Measurements from ENCODE around the gene KIFBP.

The KIFBP gene

DNA sequence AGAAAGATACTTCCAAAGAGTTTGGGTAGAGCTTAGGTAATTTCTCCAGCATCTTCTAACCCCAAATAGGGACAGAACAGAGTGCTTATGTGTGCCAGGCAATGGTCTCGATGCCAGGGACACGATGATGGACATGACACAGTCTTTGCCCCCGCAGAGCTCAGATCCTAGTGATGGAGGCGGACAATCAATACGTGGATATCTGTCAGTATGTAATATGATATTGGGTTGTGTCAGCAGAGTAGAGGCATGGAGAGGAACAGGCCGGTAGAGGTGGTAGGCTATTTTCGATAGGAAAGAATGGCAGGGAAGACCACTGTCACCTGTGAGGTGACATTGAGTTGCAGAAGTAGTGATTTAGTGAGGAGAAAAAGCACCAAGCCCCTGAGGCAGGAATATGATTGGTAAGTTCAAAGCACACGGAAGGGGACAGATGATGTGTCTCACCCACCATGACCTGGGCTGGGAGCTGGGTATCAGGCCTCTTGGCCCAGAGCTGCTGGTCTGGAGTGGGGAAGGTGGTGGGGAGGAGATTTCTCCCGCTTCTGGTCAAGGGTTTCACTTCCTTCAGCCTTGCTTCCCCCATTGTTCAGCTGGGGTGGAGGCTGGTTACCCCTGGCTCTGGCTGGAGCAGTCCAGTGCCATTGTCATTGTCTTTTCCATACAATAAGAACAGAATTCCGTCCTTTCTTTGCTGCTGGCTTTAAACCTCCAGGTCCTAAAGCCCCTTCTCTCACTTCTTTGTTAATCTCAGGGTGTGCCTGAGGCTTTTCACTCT lies 63.3 kb downstream of the KIFBP start:
- no peak for DNase-seq

DNA sequence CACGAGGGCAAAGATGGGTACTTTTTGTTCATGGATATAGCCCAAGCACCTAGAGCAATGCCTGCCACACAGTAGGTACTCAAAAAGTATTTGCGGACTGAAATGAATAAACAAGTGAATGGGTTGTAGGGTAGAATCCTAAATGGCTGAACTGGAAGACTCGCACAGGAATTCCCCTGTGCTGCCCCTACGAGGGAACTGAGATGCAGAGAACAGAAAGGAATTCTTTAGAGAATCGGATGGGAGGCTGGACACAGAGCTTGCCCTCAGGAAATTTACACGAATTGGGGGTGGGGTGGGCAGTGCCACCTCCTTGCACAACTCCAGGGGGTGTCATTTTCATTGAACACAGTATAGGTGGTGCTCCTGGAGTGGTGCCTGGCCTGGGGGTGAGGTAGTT lies 64.1 kb downstream of the KIFBP start:
- no peak for DNase-seq

- no peak for DNase-seq
Measured at GRCh38 chr10:69055241-69055640, 66.6 kb downstream of the KIFBP start.

DNA sequence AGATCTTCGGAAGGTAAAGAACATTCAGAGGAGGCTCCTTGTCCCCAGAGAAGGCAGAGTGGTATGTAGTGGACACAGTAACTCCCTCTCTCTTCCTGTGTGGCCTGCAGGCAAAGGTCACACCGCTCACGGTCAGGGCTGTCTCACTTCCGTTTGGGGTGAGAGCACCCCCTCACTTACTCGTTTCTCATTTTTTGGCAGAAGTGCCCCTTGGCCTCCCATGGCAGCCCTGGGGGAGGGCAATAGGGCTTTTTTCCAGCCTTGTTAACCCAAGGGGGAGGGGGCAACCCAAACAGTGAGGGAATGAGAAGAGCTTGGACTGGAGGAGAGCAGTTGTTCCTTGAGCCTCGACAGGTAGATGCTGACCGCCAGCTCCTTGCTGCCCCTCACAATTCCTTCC lies 67.5 kb downstream of the KIFBP start:
- DNase-seq: peak; percentile 66

GRCh38 chr10:69056536-69057260 lies 68.1 kb downstream of the KIFBP start:
- DNase-seq: no peak

DNA sequence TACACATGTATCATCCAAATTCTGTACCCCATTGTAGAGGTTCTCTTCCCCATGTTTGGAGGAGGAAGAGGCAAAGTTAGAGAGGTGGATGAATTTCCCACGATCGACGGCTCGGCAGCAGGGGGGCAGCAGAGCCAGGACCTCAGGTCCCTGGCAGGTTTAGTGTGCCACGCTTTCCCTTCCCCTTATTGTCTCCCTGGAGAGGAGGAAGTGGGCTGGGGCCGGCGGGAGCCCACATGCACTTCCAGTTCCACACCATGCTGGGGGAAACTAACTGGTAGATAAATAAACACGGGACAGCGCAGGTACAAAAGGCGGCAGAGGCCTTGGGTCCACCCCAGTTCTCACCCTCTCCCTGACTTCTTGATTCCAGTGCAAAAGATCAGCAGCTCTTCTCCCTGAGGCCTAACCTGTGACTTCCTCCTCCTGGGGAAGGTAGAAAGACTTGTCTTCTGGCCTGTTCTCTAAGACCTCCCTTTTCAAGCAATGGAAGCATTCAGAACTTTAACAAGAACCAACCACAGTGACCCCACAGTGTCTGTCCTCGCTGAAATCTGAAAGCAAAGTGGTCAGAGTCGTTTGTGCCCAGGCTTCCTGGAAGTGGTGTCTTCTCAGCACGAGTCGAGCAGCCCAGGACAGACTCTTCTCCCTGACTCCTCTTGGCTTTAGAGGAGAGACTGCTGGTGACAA lies 68.8 kb downstream of the KIFBP start:
- DNase-seq: no peak

DNA sequence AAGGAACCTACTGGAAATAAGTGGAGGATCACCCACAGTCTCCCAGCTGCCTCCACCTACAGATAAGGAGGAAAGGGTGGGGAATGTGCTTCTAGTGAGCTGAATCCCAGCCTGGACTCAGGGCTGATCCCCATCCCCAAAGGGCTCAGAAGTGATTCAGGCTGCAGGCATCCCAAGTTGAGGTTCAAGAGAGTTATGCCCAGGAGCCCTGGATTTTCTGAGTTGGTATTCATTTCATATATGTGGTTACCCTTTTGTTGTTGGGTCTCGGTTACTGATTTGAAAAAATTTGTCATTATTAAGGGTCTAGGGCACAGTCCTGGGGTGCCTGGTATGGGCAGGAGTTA lies 69.3 kb downstream of the KIFBP start:
- peak; percentile 62 for DNase-seq

DNA sequence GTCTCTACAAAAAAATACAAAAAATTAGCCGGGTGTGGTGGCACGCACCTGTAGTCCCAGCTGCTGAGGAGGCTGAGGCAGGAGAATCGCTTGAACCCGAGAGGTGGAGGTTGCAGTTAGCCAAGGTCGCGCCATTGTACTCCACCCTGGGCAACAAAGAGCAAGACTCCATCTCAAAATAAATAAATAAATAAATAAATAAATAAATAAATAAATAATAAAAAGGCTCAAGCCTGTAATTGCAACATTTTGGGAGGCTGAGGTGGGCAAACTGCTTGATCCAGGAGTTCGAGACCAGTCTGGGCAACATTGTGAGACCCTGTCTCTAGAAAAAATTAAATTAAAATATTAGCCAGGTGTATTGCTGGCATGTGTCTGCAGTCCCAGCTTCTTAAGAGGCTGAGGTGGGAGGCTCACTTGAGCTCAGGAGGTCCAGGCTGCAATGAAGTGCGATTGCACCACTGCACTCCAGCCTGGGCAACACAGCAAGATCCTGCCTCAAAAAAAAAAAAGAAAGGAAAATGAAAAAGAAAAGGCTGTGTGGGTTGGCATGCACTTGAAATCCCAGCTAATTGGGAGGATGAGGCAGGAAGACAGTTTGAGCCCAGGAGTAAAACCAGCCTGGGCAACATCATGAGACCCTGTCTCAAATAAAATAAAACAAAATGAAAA lies 71.7 kb downstream of the KIFBP start:
- no peak for DNase-seq

GRCh38 chr10:69061305-69062161 lies 72.9 kb downstream of the KIFBP start:
- DNase-seq: peak; percentile 100

GRCh38 chr10:69062901-69063300 lies 74.3 kb downstream of the KIFBP start:
- no peak for DNase-seq

DNA sequence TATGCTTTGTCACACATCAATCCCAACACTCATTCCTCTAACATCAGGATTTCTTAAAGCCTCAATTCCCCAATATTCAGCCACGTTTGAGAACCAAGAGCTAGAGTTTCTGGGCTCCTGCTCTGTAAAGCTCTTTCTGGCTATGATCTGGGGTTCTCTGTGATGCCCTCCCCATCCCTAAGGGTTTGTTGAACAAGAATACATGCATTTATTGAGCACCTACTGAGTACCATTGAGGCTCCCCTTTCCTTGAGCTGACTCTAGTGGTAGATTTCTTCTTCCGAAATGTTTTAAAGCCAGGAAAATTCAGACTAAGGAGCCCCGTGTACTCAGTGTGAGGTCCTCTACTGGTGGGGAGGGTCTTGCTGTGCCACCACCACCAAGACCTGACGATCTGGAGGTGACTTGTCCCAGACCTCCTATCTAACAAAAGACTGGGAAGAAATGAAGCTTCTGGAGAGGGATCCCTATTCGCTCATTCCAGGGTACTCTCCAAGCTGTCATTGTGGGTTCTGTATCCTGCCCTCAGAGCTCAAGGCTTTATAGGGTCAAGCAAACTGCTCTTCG lies 76.2 kb downstream of the KIFBP start:
- no peak for DNase-seq

GRCh38 chr10:69065406-69066361 lies 77.1 kb downstream of the KIFBP start:
- DNase-seq: peak; percentile 36

All from HCEC 1CT (cell line).